ENCODE data around the gene NDFIP2. TPM values are rescaled to one million over a fixed set of nuclear protein-coding genes. Genes with fewer than 3 reads are reported as not detected.

The NDFIP2 gene
- 10 to 100 TPM; 13.3 to 13.7 TPM for total RNA-seq
- long read RNA-seq, donor 1, full-length matches to known transcripts: 8 of 9 reads
- long read RNA-seq, donor 1, partial matches to known transcripts: 0 of 9 reads
- long read RNA-seq, donor 1, other reads (novel, unspliced or antisense): 1 of 9 reads
- long read RNA-seq, donor 2, full-length matches to known transcripts: 19 of 22 reads
- long read RNA-seq, donor 2, partial matches to known transcripts: 1 of 22 reads
- long read RNA-seq, donor 2, other reads (novel, unspliced or antisense): 2 of 22 reads

- intact Hi-C loops (cut with DNase I): no loop called here
- DNase-seq (ENCODE audit: low spot score): peak; percentile 94
Observed at GRCh38 chr13:79480954-79481684, at the start of gene NDFIP2. TSS of gene NDFIP2 (plus strand) at chr13:79481155. CDS start at chr13:79481204, 49 bp downstream.

DNA sequence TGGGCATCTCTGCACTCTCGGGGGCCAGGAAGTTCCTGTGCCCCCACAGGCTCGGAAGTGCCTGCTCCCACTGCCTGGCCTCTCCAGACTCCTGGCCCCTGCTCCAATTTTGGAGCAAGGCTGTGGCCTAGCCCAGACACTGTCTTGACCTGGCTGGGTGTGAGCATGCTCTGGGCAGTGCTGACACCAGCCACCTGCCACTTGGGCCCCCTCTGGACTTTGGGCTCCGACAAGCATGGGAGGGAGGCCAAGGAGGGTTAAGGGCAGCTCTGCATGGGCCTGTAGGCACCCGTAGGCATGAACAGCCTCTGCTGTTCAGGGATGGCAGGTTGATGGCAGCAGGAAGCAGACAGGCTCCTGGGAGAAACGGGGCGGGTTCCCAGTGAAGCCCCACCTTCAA lies 48.9 kb upstream of the NDFIP2 start:
- intact Hi-C loops (cut with DNase I): loop anchor here in 1 of 2 donors (2.0 kb wide), 1 partner anchor 107 kb away; no protein-coding TSS in a partner anchor
- DNase-seq (ENCODE audit: low spot score): no peak

DNA sequence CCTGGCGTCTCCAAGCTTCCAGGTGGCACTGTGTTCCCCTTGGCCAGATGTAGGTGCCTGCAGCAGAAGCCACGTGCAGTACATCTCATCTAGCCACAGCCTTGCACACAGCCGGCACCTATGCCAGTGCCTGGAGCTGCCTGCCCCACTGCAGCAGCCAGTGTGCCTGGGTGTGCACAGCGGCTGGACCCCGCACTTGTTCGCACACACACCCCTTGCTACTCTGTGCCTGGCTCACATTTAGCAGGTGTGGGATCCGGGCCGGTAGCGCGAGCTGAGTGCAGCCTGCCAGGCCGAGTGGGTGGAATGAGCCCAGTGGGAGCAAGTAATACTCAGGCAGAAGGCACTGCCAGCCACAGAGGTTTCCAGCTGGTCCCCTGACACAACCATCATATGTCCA lies 48.0 kb upstream of the NDFIP2 start:
- DNase-seq (ENCODE audit: low spot score): no peak
- intact Hi-C loops (cut with DNase I): loop anchor here in 1 of 2 donors (2.0 kb wide), 1 partner anchor 106 kb away; no protein-coding TSS in a partner anchor

- no peak for DNase-seq (ENCODE audit: low spot score)
- intact Hi-C loops (cut with DNase I): no loop called here
Observed at GRCh38 chr13:79434556-79434955, 46.4 kb upstream of the NDFIP2 start.

DNA sequence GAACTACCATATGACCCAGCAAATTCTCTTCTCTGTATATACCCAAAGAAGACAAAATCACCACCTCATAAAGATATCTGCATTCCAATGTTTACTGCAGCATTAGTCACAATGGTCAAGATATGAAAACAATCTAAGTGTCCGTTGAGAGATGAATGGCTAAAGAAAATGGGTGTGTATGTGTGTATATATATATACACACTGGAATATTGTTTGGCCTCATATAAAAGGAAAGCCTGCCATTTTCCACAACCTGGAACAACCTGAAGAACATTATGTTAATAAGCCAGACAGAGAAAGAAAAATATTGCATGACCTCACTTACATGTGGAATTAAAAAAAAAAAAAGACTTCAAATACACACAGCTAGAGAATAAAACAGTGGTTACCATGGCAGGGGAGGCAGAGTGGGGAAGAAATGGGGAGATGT lies 45.4 kb upstream of the NDFIP2 start:
- no peak for DNase-seq (ENCODE audit: low spot score)
- intact Hi-C loops (cut with DNase I): no loop called here

GRCh38 chr13:79439275-79439674 lies 41.7 kb upstream of the NDFIP2 start:
- no peak for DNase-seq (ENCODE audit: low spot score)
- intact Hi-C loops (cut with DNase I): no loop called here

GRCh38 chr13:79440958-79441528 lies 39.9 kb upstream of the NDFIP2 start:
- no peak for DNase-seq (ENCODE audit: low spot score)
- intact Hi-C loops (cut with DNase I): no loop called here

GRCh38 chr13:79442221-79442620 lies 38.7 kb upstream of the NDFIP2 start:
- intact Hi-C loops (cut with DNase I): no loop called here
- no peak for DNase-seq (ENCODE audit: low spot score)

DNA sequence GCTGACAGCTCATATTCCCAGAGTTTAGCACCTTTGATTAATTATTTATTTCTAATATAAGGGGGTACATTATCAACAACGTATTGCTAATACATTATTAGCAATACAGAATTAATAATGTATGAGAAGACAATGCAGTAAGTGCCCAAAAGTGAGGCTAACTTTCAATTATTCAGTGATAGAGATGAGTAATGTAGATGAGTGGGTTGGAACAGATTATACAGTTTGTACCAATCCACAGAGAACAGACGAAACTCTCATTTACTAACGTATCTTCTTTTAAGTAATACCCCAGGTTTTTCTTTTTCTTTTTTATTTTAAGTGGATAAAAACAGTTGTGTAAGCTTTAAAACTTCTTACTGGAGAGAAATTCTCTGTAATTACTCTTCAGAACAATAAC lies 38.2 kb upstream of the NDFIP2 start:
- intact Hi-C loops (cut with DNase I): no loop called here
- DNase-seq (ENCODE audit: low spot score): no peak

DNA sequence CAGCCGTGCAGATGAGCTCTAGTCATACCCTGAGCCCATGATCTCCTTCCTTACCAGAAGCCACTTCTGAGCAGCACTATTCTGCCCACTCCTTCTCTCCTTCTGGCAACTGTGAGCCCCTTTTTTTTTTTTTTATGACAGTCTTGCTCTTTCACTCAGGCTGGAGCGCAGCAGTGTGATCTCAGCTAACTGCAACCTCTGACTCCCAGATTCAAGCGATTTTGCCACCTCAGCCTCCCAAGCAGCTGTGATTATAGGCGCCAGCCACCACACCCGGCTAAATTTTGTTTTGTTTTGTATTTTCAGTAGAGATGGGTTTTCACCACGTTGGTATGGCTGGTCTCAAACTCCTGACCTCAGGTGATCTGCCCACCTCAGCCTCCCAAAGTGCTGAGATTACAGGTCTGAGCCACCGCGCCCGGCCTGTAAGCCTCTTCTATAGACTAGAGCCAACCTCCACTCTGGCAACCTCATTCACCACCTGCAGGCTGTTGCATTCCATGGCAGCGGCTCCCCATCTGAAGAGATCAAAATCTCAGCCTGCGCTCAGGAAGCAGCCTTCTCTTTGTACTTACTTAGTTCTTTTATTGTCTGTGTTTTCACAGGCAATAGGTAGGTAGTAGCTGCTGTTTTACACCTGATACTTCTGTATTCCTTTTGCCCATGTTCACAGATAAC lies 34.8 kb upstream of the NDFIP2 start:
- no peak for DNase-seq (ENCODE audit: low spot score)
- intact Hi-C loops (cut with DNase I): no loop called here

DNA sequence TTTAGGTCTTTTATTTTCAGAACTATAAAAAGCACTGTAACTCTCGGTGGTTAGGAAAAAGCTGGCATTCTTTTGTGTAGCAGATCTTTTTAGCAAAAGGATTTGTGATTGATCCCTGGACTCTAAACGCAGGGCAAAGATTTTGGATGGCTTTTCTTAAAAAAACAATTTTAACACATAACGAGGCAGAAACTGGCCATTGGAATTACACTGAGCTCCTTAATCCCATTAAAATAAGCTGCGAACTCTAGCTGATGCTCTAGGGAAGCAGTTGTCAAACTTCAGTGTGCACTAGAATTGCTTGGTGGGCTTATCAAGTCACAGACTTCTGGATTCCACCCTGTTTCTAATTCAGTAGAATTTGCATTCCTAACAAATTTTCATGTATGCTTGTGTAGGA lies 33.8 kb upstream of the NDFIP2 start:
- no peak for DNase-seq (ENCODE audit: low spot score)
- intact Hi-C loops (cut with DNase I): no loop called here

- intact Hi-C loops (cut with DNase I): no loop called here
- DNase-seq (ENCODE audit: low spot score): no peak
Observed at GRCh38 chr13:79447741-79448140, 33.2 kb upstream of the NDFIP2 start.

GRCh38 chr13:79448413-79448812 lies 32.5 kb upstream of the NDFIP2 start:
- no peak for DNase-seq (ENCODE audit: low spot score)
- intact Hi-C loops (cut with DNase I): no loop called here

GRCh38 chr13:79450110-79450509 lies 30.8 kb upstream of the NDFIP2 start:
- intact Hi-C loops (cut with DNase I): no loop called here
- no peak for DNase-seq (ENCODE audit: low spot score)

GRCh38 chr13:79451500-79451962 lies 29.4 kb upstream of the NDFIP2 start:
- DNase-seq (ENCODE audit: low spot score): no peak
- intact Hi-C loops (cut with DNase I): no loop called here

DNA sequence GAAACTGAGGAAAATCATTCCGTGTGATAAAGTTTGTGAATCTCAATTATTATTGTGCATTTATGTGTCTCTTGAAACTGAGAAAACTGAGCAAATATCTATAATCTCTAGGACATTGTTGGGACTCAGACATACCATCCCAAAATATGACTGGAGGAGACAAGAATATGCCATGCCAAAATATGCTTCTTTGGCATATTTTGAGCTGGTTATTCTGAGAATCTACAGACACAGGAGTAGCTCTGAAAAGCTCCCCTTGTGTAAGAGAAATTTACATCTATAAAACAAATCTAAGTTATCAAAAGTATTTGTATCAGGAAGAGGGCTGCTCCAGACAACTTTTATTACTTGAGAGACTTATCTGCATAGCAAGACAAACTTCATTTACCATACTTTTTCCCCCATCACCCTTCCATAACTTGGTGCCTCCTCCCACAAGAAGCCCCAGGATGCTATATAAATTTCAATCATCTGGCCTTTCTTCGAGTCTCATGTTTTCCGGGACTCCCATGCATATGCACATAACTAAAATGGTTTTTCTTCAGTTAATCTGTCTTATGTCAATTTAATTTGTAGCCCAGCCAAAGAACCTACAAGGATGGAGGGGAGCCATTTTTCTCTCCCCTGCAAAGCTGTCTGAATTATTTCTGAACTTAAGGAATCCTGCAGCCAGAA lies 28.6 kb upstream of the NDFIP2 start:
- intact Hi-C loops (cut with DNase I): no loop called here
- no peak for DNase-seq (ENCODE audit: low spot score)

DNA sequence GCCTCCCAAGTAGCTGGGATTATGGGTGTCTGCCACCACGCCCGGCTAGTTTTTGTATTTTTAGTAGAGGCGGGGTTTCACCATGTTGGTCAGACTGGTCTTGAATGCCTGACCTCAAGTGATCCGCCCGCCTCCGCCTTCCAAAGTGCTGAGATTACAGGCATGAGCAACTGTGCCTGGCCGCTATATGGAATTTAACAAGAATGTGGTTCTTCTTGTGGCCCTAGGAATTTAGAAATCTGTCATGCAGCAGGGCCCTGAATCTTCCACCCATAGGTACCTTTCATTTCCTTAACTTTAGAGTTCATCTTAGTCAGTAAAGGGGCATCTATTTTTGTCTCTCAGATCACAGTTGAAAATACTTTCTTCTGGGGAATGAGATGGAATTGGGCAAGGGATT lies 25.6 kb upstream of the NDFIP2 start:
- intact Hi-C loops (cut with DNase I): loop anchor here in 1 of 2 donors (5.0 kb wide), 1 partner anchor 208 kb away; no protein-coding TSS in a partner anchor
- no peak for DNase-seq (ENCODE audit: low spot score)

- intact Hi-C loops (cut with DNase I): loop anchor here in 1 of 2 donors (5.0 kb wide), 1 partner anchor 209 kb away; no protein-coding TSS in a partner anchor
- no peak for DNase-seq (ENCODE audit: low spot score)
Observed at GRCh38 chr13:79456051-79456450, 24.9 kb upstream of the NDFIP2 start.

All from posterior vena cava (tissue), 2 donors.